Measurements from ENCODE around the gene GPC6.
"Not testable (repeated sequence)": the region's sequence is repeated elsewhere in the genome, so short reads cannot be mapped to it uniquely, and the experiment has no call there.

Gene GPC6

DNA sequence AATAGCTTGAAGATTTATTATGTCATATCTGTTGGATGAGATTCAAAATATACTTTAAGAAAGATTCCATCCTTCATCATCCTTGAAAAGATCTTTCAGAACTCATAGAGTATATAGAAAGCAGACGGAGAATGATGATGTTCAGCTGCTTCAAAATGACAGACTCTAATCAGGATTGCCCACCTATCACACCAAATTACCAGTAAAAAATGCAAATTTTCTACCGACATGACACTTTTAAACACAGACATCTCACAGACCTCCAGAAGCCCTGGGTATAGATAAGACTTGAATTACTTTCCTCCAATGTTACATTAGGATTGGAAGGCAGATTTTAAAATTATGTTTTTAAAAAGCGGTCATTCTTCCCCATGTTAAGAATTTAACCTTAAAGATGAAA lies 235.5 kb downstream of the GPC6 start:
- DNase-seq (ENCODE audit: low spot score in 2 of 2): no peak
- no peak overlapping the region for H3K4me3 Mint-ChIP-seq
- no peak for ATAC-seq (replicated peaks; ENCODE audit: extremely low read depth, poor library complexity, severe bottlenecking)
- H3K9me3 Mint-ChIP-seq: no peaks in the 10 kb centered on the region
- H3K27me3 Mint-ChIP-seq: no peaks in the 10 kb centered on the region
- no peak overlapping the region for H3K27ac Mint-ChIP-seq (ENCODE audit: low read depth)
- H3K36me3 Mint-ChIP-seq (ENCODE audit: insufficient read depth): no peaks in the 10 kb centered on the region
- H3K4me1 Mint-ChIP-seq: no peaks in the 10 kb centered on the region

- Mint-ChIP-seq H3K4me1 (no peaks in the 10 kb centered on the region), H3K27ac (ENCODE audit: low read depth) (no peak overlapping the region), H3K4me3 (no peak overlapping the region), H3K27me3 (no peaks in the 10 kb centered on the region), H3K9me3 (no peaks in the 10 kb centered on the region), H3K36me3 (ENCODE audit: insufficient read depth) (no peaks in the 10 kb centered on the region)
- DNase-seq (ENCODE audit: low spot score in 2 of 2) (no peak), ATAC-seq (replicated peaks; ENCODE audit: extremely low read depth, poor library complexity, severe bottlenecking) (no peak)
Measured at GRCh38 chr13:93466502-93467036, 240.0 kb downstream of the GPC6 start.

GRCh38 chr13:93467175-93467574 lies 240.6 kb downstream of the GPC6 start:
- no peak overlapping the region for H3K4me3 Mint-ChIP-seq
- H3K4me1 Mint-ChIP-seq: no peaks in the 10 kb centered on the region
- no peaks in the 10 kb centered on the region for H3K27me3 Mint-ChIP-seq
- H3K36me3 Mint-ChIP-seq (ENCODE audit: insufficient read depth): no peaks in the 10 kb centered on the region
- DNase-seq (ENCODE audit: low spot score in 2 of 2): no peak
- no peak for ATAC-seq (replicated peaks; ENCODE audit: extremely low read depth, poor library complexity, severe bottlenecking)
- no peak overlapping the region for H3K27ac Mint-ChIP-seq (ENCODE audit: low read depth)
- no peaks in the 10 kb centered on the region for H3K9me3 Mint-ChIP-seq

GRCh38 chr13:93468433-93468832 lies 241.8 kb downstream of the GPC6 start:
- Mint-ChIP-seq H3K4me3 (no peak overlapping the region), H3K36me3 (ENCODE audit: insufficient read depth) (no peaks in the 10 kb centered on the region), H3K9me3 (no peaks in the 10 kb centered on the region), H3K27ac (ENCODE audit: low read depth) (no peak overlapping the region), H3K4me1 (no peaks in the 10 kb centered on the region), H3K27me3 (no peaks in the 10 kb centered on the region)
- ATAC-seq (replicated peaks; ENCODE audit: extremely low read depth, poor library complexity, severe bottlenecking) (no peak), DNase-seq (ENCODE audit: low spot score in 2 of 2) (no peak)

- Mint-ChIP-seq H3K27me3 (no peaks in the 10 kb centered on the region), H3K27ac (ENCODE audit: low read depth) (no peak overlapping the region), H3K4me3 (no peak overlapping the region), H3K9me3 (no peaks in the 10 kb centered on the region), H3K36me3 (ENCODE audit: insufficient read depth) (no peaks in the 10 kb centered on the region), H3K4me1 (no peaks in the 10 kb centered on the region)
- no peak for DNase-seq (ENCODE audit: low spot score in 2 of 2)
- no peak for ATAC-seq (replicated peaks; ENCODE audit: extremely low read depth, poor library complexity, severe bottlenecking)
Measured at GRCh38 chr13:93472296-93472695, 245.7 kb downstream of the GPC6 start.

DNA sequence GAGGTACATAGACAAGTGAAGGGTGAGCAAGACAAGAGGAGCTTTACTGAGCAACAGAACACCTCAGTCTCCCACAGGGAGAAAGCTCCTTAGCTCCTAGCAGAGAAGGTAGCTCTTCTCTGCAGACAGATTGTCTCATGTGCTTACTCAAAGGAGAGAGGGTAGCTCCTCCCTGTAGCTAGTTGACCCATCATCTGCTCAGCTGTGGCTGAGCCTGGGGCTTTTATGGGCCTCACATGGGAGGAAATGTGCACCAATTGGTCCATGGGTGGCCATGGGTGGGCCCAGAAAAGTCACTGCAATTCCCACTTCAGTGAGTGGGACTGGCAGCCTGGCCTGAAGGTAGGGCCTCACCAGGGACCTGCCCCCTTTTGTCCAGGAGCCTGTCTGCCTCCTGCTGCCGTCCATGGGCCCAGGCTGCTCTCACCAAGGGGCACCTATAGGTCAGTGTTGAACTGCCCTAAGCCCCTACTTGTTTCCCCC lies 246.2 kb downstream of the GPC6 start:
- no peaks in the 10 kb centered on the region for H3K9me3 Mint-ChIP-seq
- ATAC-seq (replicated peaks; ENCODE audit: extremely low read depth, poor library complexity, severe bottlenecking): no peak
- H3K4me3 Mint-ChIP-seq: no peak overlapping the region
- DNase-seq (ENCODE audit: low spot score in 2 of 2): no peak
- no peaks in the 10 kb centered on the region for H3K4me1 Mint-ChIP-seq
- H3K27me3 Mint-ChIP-seq: no peaks in the 10 kb centered on the region
- H3K27ac Mint-ChIP-seq (ENCODE audit: low read depth): no peak overlapping the region
- H3K36me3 Mint-ChIP-seq (ENCODE audit: insufficient read depth): no peaks in the 10 kb centered on the region

DNA sequence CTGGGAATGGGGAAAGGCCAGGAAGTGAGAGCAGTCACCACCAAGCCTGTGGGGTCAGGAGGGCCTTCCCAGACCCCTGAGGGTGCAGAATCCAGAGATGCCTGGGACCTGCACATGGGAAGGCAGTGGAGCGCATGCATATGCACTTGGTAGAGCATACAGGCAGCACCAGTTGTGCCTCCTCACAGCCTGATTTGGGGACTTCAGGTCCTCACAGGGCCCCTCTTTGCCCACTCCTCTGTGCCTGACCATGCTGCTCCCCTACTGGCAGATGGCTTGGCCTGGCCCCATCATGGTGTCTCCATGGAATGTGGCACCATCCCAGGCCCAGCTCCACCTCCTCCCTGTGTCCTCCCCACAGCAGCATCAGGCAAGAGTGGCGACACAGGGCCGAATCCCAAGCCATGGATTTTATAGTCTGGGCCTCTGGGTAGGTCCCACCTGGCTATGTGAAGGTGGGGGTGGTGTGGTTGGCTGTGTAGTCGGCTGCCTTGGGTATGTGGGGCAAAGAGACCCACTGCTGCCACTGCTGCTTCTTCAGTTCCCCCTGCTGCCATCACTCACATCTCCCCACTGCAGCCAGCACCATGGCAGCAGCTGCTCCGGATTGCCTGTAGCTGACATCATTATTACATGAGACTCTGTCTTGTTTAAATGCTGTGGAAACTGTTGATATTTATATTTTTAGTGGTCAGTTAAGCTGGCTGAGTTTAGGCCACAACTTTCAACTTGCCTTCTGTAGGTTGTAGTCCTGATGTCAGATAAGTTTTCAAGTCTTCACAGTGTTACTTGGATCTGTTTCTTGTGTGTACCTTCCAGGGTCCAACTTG lies 247.0 kb downstream of the GPC6 start:
- no peak for ATAC-seq (replicated peaks; ENCODE audit: extremely low read depth, poor library complexity, severe bottlenecking)
- Mint-ChIP-seq H3K4me1 (no peaks in the 10 kb centered on the region), H3K27ac (ENCODE audit: low read depth) (no peak overlapping the region)

GRCh38 chr13:93476175-93476574 lies 249.6 kb downstream of the GPC6 start:
- H3K9me3 Mint-ChIP-seq: no peaks in the 10 kb centered on the region
- H3K36me3 Mint-ChIP-seq (ENCODE audit: insufficient read depth): no peaks in the 10 kb centered on the region
- H3K4me1 Mint-ChIP-seq: no peaks in the 10 kb centered on the region
- no peaks in the 10 kb centered on the region for H3K27me3 Mint-ChIP-seq
- ATAC-seq (replicated peaks; ENCODE audit: extremely low read depth, poor library complexity, severe bottlenecking): no peak
- no peak for DNase-seq (ENCODE audit: low spot score in 2 of 2)
- no peak overlapping the region for H3K27ac Mint-ChIP-seq (ENCODE audit: low read depth)
- no peak overlapping the region for H3K4me3 Mint-ChIP-seq

More for the DNA sequence above, 247.0 kb downstream of the GPC6 start:
- Mint-ChIP-seq H3K27me3 (no peaks in the 10 kb centered on the region), H3K36me3 (ENCODE audit: insufficient read depth) (no peaks in the 10 kb centered on the region), H3K4me3 (no peak overlapping the region), H3K9me3 (no peaks in the 10 kb centered on the region)
- no peak for DNase-seq (ENCODE audit: low spot score in 2 of 2)

GRCh38 chr13:93477238-93477637 lies 250.6 kb downstream of the GPC6 start:
- Mint-ChIP-seq H3K36me3 (ENCODE audit: insufficient read depth) (no peaks in the 10 kb centered on the region), H3K4me1 (no peaks in the 10 kb centered on the region)

DNA sequence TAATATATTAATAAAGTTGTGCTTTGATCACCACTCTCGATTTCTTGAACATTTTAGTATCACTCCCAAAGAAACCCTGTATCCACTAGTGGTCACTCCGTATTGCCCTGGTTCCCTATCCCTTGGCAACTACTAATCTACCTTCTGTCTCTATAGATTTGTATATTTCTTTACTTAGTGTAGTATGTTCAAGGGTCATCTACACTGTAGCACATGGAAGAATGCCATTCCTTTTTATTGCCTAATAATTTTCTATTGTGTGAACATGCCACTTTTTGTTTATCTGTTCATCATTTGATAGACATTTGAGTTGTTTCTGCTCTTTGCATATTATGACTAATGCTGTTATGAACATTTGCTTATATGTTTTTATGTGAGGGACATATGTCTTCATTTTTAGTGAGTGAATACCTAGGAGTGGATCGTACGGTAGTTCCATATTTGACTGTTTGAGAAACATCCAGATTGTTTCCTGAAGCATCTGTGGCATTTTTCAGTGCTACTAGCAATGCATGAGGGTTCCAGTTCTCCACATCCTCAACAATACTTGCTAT lies 254.0 kb downstream of the GPC6 start:
- H3K4me3 Mint-ChIP-seq: no peak overlapping the region
- no peaks in the 10 kb centered on the region for H3K4me1 Mint-ChIP-seq
- ATAC-seq (replicated peaks; ENCODE audit: extremely low read depth, poor library complexity, severe bottlenecking) (no peak), DNase-seq (ENCODE audit: low spot score in 2 of 2) (no peak)
- no peaks in the 10 kb centered on the region for H3K36me3 Mint-ChIP-seq (ENCODE audit: insufficient read depth)
- peaks cover 1% of the 10 kb centered on the region for H3K9me3 Mint-ChIP-seq
- no peaks in the 10 kb centered on the region for H3K27me3 Mint-ChIP-seq
- H3K27ac Mint-ChIP-seq (ENCODE audit: low read depth): no peak overlapping the region

More at GRCh38 chr13:93477238-93477637, 250.6 kb downstream of the GPC6 start:
- Mint-ChIP-seq H3K27me3 (no peaks in the 10 kb centered on the region), H3K9me3 (no peaks in the 10 kb centered on the region), H3K4me3 (no peak overlapping the region), H3K27ac (ENCODE audit: low read depth) (no peak overlapping the region)
- ATAC-seq (replicated peaks; ENCODE audit: extremely low read depth, poor library complexity, severe bottlenecking) (no peak), DNase-seq (ENCODE audit: low spot score in 2 of 2) (no peak)

- not testable (repeated sequence) for H3K27ac Mint-ChIP-seq (ENCODE audit: low read depth); H3K27me3 Mint-ChIP-seq; H3K9me3 Mint-ChIP-seq; DNase-seq (ENCODE audit: low spot score in 2 of 2); H3K4me3 Mint-ChIP-seq; H3K36me3 Mint-ChIP-seq (ENCODE audit: insufficient read depth); ATAC-seq (replicated peaks; ENCODE audit: extremely low read depth, poor library complexity, severe bottlenecking); H3K4me1 Mint-ChIP-seq
Measured at GRCh38 chr13:93496117-93496516, 269.5 kb downstream of the GPC6 start.

- H3K4me3 Mint-ChIP-seq: no peak overlapping the region
- no peaks in the 10 kb centered on the region for H3K36me3 Mint-ChIP-seq (ENCODE audit: insufficient read depth)
- no peak for ATAC-seq (replicated peaks; ENCODE audit: extremely low read depth, poor library complexity, severe bottlenecking)
- DNase-seq (ENCODE audit: low spot score in 2 of 2): no peak
- no peaks in the 10 kb centered on the region for H3K27me3 Mint-ChIP-seq
- no peak overlapping the region for H3K27ac Mint-ChIP-seq (ENCODE audit: low read depth)
- H3K4me1 Mint-ChIP-seq: no peaks in the 10 kb centered on the region
- no peaks in the 10 kb centered on the region for H3K9me3 Mint-ChIP-seq
Measured at GRCh38 chr13:93496985-93497673, 270.5 kb downstream of the GPC6 start.

Measured in central memory CD8-positive, alpha-beta T cell (primary cell).